ENCODE measurements around the gene HCRTR2. TPM values are rescaled to one million over a fixed set of nuclear protein-coding genes. Genes with fewer than 3 reads are reported as not detected.

The HCRTR2 gene
- total RNA-seq = not detected in 2 replicates

GRCh38 chr6:55174211-55175026 lies at the start of gene HCRTR2:
TSS of gene HCRTR2 (plus strand) at chr6:55174515. CDS start at chr6:55174588, 73 bp downstream.

GRCh38 chr6:55327169-55327568 lies 152.9 kb downstream of the HCRTR2 start, which contains the start of gene GFRAL:
TSS of gene GFRAL (plus strand) at chr6:55327469. CDS start at chr6:55327555, 86 bp downstream.

Other genes starting within 250 kb of the HCRTR2 start
- gene GFRAL, start 153.0 kb downstream of the HCRTR2 start, total RNA-seq = not detected in 2 replicates